ENCODE data around the gene ASAH2.
"Not testable (repeated sequence)": the region's sequence is repeated elsewhere in the genome, so short reads cannot be mapped to it uniquely, and the experiment has no call there.

Gene ASAH2

DNA sequence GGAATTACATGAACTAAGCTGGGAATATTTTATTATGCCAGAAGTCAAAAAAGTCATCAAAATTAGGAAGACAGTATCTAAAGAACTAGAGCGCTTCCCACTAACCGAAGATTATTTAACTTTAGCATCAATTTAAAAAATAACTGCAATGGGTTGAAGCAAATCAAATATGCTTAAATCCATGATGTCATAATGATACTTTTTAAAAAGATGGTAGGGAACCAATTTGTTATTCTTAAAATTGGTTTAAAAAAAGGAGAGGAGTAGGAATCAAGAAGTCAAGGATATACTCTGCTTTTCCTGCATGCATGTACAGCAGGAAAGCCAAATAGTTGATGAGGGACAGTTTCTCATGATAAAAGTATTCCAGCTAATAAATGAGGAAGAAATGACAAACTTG lies 3.2 kb upstream of the ASAH2 start:
- DNase-seq (ENCODE audit: low read depth in 2 of 2) = no peak

DNA sequence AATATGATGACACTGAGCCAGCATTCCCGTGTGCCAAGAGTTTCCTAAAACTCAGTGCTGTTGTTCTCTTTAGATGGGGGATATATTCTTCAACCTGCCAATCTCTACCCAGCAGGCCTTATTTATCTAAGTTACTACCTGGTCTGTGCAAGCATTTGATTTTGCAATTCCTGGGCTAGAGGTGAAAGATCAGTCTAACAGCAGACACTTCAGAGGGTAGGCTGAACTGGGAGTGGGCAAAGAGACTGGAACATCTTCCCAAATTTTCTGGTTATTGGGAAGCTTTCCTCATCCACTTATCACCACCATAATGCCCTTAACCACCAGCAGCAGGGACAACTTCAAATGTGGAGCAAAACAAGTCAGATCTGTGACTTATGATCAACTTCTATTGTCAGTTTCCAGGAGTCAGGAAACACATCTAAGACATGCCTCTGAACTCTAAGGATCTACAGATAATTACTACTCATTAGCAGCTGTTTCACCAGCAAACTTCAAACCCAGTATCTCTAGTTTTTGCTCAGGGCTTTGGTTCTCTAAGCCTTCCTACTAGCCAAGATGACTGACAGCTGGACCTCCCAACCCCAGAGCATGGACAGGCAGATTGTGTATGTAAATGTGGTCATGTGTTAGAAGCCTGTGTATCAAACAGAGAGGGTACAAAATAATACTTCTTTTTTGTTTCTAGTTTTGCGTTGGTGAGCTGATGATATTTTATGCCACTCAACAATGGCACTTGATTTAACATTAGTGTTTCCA lies 1.0 kb downstream of the ASAH2 start:
- no peak for DNase-seq (ENCODE audit: low read depth in 2 of 2)

DNA sequence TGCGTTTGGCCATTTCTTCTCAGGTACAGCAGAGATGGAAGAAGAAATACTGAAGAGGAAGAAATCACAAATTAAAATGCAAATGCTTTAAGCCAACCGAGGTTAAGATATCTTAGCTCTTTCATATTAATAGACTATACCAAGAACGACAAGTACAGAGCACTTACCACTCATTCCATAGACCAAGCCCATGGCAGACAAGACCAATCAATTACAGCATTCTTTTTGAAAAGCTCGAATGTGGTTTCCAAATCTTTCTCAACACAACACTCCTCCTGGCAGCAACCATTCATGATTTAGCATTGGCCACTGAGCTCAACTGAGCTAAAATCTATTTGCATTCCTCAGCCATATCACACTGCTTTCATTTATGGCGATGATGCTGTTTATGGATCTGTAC lies 2.7 kb downstream of the ASAH2 start:
- no peak for DNase-seq (ENCODE audit: low read depth in 2 of 2)

DNA sequence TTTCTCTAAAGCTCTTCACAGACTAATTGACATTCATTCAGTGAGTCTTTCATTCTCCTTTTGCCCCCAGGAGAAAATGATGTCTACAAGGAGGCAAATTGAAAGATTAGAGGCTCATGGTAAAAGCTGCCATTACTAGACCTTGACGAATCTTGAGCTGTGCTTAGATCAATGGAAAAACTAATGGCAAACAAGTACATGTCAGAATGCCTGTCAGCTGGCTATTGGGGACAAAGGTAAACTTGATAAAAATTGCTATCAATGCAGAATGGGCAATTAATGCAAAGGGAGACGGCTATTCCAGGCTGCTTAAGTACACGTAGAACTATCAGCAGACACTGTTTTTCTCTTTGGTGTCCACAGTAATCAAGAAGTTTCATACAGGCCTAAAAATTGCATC lies 3.3 kb downstream of the ASAH2 start:
- DNase-seq (ENCODE audit: low read depth in 2 of 2) = no peak

DNA sequence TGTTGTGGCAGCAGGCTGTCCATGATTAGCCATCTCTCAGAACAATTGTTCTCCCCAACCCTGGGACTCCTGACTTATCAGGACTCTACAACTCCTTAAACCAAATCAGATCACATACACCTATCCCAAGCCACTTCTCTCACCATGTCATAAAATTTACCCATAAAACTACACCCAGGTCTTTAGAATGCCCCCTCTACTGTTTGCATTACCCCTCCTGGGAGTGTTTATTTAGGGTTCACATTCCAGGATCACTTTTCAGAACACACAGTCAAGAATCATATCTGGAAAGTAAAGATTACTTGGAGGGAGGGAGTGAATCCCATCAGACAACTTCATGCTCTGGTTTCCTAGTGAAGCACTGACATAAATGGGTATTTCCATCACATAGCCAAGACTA lies 7.1 kb downstream of the ASAH2 start:
- no peak for DNase-seq (ENCODE audit: low read depth in 2 of 2)

DNA sequence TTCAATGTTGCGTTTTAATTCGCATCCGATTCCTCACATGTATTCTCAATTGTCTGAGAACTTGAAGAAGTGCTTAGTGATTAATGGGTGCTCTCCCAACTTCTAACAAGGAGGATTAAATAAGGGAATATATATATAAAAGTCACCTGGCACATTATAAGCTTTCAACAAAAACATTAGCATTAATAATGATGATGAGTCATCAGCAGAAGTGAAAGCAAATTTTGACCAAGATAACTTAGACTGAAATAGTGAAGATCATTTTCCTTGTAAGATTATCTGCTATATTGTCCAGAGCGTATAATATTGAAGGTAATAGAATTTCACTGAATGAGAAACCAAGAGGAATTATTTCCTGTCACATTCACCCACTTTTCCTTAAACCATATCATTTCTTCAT lies 8.5 kb downstream of the ASAH2 start:
- DNase-seq (ENCODE audit: low read depth in 2 of 2) = no peak

DNA sequence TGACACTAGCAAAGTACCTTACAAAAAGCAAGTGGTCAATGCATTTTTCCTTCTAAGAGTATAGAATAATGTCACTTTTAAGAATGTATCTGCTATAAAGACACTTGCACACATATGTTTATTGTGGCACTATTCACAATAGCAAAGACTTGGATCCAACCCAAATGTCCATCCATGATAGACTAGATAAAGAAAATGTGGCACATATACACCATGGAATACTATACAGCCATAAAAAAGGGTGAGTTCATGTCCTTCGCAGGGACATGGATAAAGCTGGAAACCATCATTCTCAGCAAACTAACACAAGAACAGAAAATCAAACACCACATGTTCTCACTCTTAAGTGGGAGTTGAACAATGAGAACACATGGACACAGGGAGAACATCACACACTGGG lies 9.8 kb downstream of the ASAH2 start:
- not testable (repeated sequence) for DNase-seq (ENCODE audit: low read depth in 2 of 2)

DNA sequence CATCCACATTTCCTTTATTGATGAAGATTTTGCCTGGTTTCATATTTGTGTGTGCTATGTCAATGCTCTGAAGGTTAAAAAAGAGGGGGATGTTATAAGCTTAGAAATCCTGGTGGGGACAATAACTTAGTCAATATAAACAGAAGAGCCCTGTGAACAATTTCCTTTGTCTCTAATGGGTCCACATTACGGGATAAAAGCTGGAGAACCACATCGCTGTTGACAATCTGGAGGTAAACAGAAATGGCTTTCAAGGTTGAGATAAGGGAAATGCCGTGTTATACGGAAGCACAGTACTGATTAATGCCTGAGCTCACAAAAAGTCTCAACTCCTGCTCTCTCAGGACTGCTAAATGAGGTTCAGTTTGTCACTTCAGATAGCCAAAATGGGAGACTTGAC lies 16.8 kb downstream of the ASAH2 start:
- DNase-seq (ENCODE audit: low read depth in 2 of 2) = no peak

DNA sequence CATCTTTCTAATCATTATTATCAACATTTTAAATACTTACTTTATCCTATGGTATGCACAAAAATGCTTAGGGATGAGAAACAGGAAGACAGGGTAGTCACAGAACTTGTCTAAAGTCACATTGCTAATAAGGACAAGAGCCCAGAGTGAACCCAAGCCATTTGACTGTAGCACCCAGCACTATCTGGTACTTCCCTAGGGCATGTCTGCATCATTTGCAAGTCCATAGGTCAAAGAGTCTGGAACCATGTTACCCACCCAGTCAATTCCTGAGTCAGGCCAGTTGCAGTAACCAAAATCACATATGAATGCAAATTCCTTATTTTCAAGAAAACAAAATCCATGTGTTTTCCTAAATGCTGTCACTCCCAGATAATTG lies 19.1 kb downstream of the ASAH2 start:
- DNase-seq (ENCODE audit: low read depth in 2 of 2) = no peak

DNA sequence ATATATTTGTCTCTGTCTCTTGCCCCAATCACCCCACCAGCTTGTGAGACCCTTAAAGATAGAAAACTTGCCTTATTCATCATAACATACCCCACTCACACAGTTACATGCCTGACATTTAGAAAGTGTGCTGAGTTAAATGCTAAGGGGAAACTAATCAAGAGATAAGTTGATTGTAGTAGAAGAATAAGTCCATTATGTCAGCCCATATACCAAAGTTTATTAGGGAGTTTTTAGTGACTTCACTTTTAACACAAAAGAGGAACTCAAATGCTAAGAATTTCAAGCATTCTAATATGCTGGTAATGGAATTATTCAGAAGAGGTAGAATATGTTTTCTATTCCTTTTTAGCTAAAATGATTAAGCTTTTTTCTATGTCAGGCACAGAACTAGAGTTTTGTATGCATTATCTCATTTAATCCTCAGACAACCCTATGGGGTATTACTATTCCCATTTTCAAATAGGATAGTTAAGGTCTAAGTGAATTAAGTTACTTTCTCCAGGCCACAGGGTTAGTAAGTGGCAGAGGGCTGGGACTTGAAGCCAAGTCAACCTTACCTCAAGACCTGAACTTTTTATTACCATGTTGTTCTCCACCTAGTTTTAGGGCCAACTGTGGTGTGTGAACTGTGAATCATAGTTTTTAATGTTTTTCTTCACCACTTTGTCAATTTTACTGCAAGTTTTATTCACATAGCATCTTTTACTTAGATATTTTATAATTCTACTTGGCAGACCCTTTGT lies 19.6 kb downstream of the ASAH2 start:
- no peak for DNase-seq (ENCODE audit: low read depth in 2 of 2)

DNA sequence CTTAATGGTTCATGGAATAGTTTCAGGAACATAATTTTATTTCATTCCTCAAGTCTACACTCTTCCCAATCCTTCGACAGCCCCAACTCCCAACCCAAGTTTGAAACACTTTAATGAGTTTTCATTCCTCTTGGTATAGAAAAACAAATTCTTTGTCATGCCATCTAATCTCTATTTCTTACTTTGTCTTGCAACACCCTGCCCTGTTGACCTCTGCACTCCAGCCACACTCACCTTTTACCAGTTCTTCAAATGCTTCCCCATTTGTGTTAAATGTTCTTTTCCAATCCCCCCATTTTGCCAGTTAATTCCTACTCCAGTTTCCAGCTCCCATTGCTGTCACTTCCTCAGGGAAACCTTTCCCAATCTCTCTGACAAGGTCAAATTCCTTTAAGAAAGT lies 21.9 kb downstream of the ASAH2 start:
- no peak for DNase-seq (ENCODE audit: low read depth in 2 of 2)

DNA sequence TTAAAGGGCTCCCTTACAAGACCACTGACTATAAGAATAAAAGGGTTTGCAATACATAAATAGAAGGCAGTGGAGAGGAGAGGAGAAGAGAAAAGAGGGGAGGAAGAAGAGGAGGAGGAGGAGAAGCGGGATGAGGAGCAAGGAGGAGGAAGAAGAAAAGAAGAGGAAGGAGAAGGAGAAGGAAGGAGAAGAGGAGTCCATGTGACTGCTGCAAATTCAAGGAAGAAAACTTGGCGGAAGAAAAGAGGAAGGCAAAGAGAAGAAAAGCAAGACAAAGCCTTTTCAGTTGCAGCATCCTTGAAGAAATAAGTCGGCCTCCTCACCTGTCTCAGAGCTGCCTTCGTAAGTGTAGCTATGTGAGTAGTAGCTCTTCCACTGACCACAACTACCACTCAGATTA lies 22.6 kb downstream of the ASAH2 start:
- DNase-seq (ENCODE audit: low read depth in 2 of 2) = no peak

DNA sequence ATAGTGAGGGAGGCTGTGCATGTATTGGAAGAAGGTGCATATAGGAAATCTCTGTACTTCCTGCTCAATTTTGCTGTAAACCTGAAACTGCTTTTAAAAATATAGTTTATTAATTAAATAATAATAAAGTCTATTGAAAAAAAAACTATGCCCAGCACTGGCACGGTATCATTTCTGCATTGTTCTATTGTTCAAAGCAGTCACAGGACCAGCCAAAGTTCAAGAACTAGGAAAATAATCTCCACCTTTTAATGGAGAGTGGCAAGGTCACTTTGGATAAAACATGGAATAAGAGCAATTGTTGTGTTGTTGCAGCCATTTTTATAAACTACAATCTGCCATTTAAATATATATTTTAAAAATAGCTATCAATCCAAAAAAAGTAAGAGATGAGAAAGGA lies 24.7 kb downstream of the ASAH2 start:
- no peak for DNase-seq (ENCODE audit: low read depth in 2 of 2)

DNA sequence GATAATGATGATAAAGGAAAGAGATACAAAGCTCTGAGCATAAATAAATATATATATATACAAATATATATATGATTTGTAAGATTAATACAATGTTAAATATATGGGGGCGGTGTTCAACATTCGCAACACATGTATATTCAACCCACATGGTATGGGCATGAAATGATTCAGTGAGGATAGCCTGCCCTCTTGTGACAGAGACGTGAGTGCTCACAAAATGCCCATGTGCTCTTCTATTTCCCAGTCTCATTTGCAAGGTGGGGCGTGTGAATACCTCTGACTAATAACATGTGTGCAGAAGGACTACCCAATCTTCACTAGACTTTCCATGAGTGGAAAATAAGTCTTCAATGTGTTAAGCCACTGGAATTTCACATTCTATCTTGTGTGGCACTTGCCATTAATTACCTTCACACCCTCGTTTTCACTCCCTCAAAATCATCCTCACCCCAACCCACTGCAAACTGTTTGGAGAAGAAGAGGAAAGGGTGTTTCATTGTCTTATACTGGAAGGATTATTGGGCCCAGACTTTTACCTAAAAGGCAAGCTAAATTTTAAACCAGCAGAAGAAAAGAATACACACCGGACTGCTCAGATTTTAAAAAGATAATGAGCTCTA lies 26.9 kb downstream of the ASAH2 start:
- DNase-seq (ENCODE audit: low read depth in 2 of 2) = no peak

DNA sequence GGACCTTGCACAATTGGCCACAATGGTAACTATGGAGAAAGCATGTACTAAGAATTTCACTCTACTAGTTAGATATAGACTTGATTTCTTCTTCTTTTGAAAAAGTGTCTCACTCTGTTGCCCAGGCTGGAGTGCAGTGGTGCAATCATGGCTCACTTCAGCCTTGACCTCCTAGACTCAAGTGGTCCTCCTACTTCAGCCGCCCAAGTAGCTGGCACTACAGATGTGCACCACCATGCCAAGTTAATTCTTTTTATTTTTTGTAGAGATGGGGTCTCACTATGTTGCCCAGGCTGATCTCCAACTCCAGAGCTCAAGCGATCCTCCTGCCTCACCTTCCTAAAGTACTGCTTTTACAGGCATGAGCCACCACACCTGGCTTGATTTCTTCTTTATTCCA lies 29.1 kb downstream of the ASAH2 start:
- no peak for DNase-seq (ENCODE audit: low read depth in 2 of 2)

DNA sequence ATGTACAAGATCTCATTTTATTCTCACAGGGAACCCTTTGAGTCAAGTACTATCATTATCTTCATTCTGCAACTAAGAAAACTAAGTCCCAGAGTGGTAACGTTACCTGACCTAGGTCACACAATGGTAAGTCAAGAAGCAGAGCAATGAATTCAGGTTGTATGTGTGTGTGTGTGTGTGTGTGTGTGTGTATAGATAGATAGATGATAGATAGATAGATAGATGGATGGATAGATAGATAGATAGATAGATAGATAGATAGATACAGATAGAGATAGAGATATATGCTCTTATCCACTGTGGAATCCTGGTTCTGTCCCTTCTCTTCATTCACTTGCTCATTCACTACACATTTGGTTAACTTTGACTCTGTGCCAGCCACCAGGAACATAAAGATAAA lies 29.8 kb downstream of the ASAH2 start:
- DNase-seq (ENCODE audit: low read depth in 2 of 2) = no peak

DNA sequence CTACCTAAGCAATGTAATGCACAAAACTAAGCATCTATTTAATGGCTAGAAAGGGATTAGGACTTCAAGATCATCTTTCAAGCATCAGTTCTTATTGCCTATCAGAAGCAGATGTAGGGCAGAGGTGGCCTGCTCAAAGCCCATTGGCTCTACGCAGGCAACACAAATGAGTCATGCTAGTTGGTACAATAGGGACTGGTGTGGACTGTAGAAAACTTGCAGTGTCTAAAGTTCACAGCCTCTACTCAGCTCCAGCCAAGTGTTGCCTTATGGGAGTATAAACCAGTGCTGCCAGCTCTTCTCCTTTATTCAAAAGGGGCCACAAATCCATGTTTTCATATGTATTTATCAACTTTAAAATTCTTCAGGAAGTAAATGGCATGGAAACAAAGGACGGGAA lies 31.7 kb downstream of the ASAH2 start:
- DNase-seq (ENCODE audit: low read depth in 2 of 2) = no peak

DNA sequence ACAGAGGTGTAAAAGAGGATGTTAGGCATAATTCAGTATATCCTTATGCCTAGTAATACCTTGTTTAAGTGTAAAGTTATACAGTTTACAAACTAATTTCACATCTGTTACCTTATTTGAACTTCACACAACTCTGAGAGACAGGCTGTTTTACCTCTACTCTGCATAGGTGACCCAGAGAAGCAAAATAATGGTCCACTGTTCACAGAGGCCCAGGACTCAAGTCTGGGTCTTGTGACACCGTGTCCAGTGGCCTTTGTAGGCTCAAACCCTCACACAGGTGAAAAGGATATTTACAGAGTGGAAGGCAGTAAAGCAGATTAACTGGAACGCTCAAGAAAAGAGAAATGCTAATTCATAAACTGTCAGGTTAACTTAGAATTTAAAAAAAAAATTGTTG lies 32.1 kb downstream of the ASAH2 start:
- DNase-seq (ENCODE audit: low read depth in 2 of 2) = no peak

DNA sequence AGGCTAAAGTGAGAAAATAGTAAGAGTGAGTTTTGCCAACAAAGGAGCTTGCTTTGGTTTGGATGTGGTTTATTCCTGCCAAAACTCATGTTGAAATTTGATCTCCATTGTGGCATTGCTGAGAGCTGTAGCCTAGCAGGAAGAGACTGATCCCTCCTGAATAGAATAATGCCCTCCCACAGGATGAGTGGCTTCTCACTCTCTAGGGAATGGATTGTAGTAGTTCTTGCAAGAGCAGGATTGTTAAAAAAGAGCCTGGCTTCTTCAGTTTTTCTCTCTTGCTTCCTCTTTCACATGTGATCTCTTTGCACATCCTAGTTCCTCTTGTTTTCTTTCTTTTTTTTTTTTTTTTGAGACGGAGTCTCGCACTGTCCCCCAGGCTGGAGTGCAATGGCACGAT lies 34.4 kb downstream of the ASAH2 start:
- no peak for DNase-seq (ENCODE audit: low read depth in 2 of 2)

DNA sequence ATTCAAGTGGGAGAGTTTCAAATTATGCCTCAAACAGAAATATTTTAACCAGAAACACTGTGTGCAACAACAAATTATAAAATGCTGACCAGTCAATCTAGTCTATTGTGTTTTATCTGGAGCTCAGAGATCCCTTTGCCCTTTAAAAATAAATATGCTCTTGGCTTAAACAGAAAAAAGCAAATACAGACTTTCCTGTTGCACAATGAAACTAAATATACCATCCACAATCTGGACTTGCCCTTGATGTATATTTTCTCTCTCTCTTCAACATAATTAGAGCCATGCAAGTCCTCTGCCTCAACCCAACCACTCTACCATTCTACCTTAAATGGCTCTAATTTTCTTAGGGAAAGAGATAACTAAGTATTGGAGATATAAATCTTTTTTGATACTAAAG lies 34.9 kb downstream of the ASAH2 start:
- no peak for DNase-seq (ENCODE audit: low read depth in 2 of 2)

DNA sequence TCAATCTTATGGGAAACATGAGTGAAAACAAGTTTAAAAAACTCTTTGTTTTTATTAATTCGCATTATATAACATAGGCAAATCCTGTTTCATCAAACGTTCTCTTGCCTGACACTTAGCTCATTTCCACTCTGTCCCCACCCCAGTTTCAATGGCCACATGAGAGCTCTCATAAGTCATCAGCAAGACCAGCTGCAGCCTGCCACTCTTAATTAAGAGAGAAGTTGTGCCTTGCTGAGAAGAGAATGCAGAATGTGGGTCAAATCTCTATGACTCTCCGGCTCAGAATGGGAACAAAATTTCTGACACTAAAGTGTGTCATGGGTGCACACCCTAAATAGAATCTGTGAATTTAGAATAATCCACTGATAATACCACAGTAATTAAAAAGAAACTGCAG lies 39.6 kb downstream of the ASAH2 start:
- no peak for DNase-seq (ENCODE audit: low read depth in 2 of 2)

DNA sequence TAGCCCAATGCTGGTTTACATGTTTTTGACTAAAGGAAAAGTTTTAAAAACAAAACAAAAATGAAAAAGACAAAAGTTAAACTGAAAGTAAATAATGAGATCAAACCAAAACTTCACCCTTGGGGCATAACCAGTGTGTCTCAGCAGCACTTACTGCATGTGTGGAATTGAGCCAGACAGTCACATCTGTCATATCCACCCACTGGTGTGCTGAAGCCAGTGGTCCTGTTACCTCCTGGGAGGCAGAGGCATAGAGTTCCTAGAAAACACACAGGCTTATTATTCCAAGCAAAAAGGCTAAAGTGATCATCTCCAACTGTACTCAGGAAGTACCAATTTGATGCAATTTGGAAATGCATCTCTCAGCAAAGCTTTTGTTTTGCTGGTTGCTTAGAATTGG lies 40.4 kb downstream of the ASAH2 start:
- DNase-seq (ENCODE audit: low read depth in 2 of 2) = no peak
